Right lobe of liver (tissue), 4 donors: Measurements from ENCODE around the gene PGLYRP2.

Experiments
- CTCF ChIP-seq, 4 donors: fragments of 200-600 bp in 3 of 4; fragments of 450-650 bp in 1 of 4; IDR thresholded peaks; one replicate each; pipeline versions ENCODE4 v1.5.1 to v1.8.0; 2016 to 2022; ENCODE audit warnings: antibody characterized with exemption in 4 of 4, mild to moderate bottlenecking in 2 of 4
- POLR2A ChIP-seq: fragments of 450-650 bp; IDR thresholded peaks from one replicate; pipeline ENCODE4 v1.6.1; 2017; ENCODE audit warnings: antibody characterized with exemption, mild to moderate bottlenecking
- donor health status: DM: no; HTN: no; CAD: no.
- donor health status: DM: no; HTN: no; CAD: no.
- donor health status: DM: no; HTN: yes; CAD: no.

GRCh38 chr19:15525291-15525690 is 46.0 kb upstream of the PGLYRP2 start:
- TF ChIP-seq POLR2A (no peak), CTCF (IDR thresholded peaks at IDR 0.05) (no peak)
